Spleen (tissue), 7 donors: Measurements from ENCODE around the gene OR5K2.

Experiments
- POLR2A ChIP-seq, 3 donors: fragments of 450-650 bp; IDR thresholded peaks; one replicate each; pipeline ENCODE4 v1.5.1; 2017; ENCODE audit warnings: antibody characterized with exemption in 3 of 3, mild to moderate bottlenecking in 1 of 3
- POLR2AphosphoS5 ChIP-seq, 3 donors: sonication (generic); formaldehyde crosslinking; IDR thresholded peaks; one replicate each; pipeline ENCODE4 v1.5.1; 2017; ENCODE audit warnings: antibody characterized with exemption in 3 of 3
- TF ChIP-seq, protein P1 (sequence below), 11 experiments: fragments of 200-600 bp in 7 of 11; fragments of 450-650 bp in 4 of 11; sonication (generic) in 4 of 11; IDR thresholded peaks in 8 of 11; conservative IDR thresholded peaks in 3 of 11; 1 replicate in 7 of 11; 2 replicates in 4 of 11; pipeline versions ENCODE4 v1.4.0 to v1.8.0; 2016 to 2021; ENCODE audit warnings: antibody characterized with exemption in 11 of 11, inconsistent platforms in 4 of 11, mild to moderate bottlenecking in 1 of 11
- donor health status: DM: no; HTN: no; CAD: no; lungs with moderate emphysema.
- donor health status: DM: no; HTN: no; CAD: no.
- donor health status: DM: no; HTN: no; CAD: no.

- TF ChIP-seq, protein P1, sequence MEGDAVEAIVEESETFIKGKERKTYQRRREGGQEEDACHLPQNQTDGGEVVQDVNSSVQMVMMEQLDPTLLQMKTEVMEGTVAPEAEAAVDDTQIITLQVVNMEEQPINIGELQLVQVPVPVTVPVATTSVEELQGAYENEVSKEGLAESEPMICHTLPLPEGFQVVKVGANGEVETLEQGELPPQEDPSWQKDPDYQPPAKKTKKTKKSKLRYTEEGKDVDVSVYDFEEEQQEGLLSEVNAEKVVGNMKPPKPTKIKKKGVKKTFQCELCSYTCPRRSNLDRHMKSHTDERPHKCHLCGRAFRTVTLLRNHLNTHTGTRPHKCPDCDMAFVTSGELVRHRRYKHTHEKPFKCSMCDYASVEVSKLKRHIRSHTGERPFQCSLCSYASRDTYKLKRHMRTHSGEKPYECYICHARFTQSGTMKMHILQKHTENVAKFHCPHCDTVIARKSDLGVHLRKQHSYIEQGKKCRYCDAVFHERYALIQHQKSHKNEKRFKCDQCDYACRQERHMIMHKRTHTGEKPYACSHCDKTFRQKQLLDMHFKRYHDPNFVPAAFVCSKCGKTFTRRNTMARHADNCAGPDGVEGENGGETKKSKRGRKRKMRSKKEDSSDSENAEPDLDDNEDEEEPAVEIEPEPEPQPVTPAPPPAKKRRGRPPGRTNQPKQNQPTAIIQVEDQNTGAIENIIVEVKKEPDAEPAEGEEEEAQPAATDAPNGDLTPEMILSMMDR (IDR thresholded peaks at IDR 0.05 in 8 of 11, conservative IDR thresholded peaks at IDR 0.05 in 3 of 11) = no peak
- TF ChIP-seq POLR2AphosphoS5 (IDR thresholded peaks at IDR 0.05) (no peak), POLR2A (IDR thresholded peaks at IDR 0.05) (no peak)
These were observed 47.8 kb upstream of the OR5K2 start for GRCh38 chr3:98449606-98450193.
